Upper lobe of left lung (tissue), 6 donors: Measurements from ENCODE around the gene PARK7. TPM values are rescaled to one million over a fixed set of nuclear protein-coding genes. Genes with fewer than 3 reads are reported as not detected.

ENCODE experiments used
- ATAC-seq, 2 donors: fragments of 200-7000 bp; cut with Tn5 transposase; one replicate each; pipeline ENCODE4 v1.9.1; 2022; ENCODE audit warnings: mild to moderate bottlenecking in 2 of 2, moderate library complexity in 2 of 2; ENCODE audit not compliant: low FRiP score in 2 of 2
- DNase-seq, 2 donors: peaks; one replicate each; pipeline ENCODE4 v3.0.0-alpha.2; 2019 to 2020
- H3K27ac ChIP-seq, 4 donors: fragments of 200-600 bp; sonication (generic); one replicate each; pipeline ENCODE4 v1.5.1; 2016 to 2019
- H3K27me3 ChIP-seq, 4 donors: fragments of 200-600 bp; sonication (generic); one replicate each; pipeline ENCODE4 v1.5.1; 2017 to 2019
- H3K36me3 ChIP-seq, 4 donors: fragments of 200-600 bp; sonication (generic); one replicate each; pipeline ENCODE4 v1.5.1; 2016 to 2019
- H3K4me1 ChIP-seq, 4 donors: fragments of 200-600 bp; sonication (generic); one replicate each; pipeline ENCODE4 v1.5.1; 2018 to 2019
- H3K4me3 ChIP-seq, 4 donors: fragments of 200-600 bp; sonication (generic); one replicate each; pipeline ENCODE4 v1.5.1; 2017 to 2019; ENCODE audit warnings: mild to moderate bottlenecking in 2 of 4, moderate library complexity in 1 of 4
- H3K9me3 ChIP-seq, 4 donors: fragments of 200-600 bp; sonication (generic); one replicate each; pipeline ENCODE4 v1.5.1; 2018 to 2019
- EP300 ChIP-seq, 4 donors: sonication (generic); formaldehyde crosslinking; IDR thresholded peaks; one replicate each; pipeline ENCODE4 v1.5.1; 2017; ENCODE audit warnings: antibody characterized with exemption in 4 of 4, control low read depth in 2 of 4
- POLR2A ChIP-seq, 4 donors: fragments of 450-650 bp; IDR thresholded peaks; one replicate each; pipeline ENCODE4 v1.5.1; 2016 to 2017; ENCODE audit warnings: antibody characterized with exemption in 4 of 4, mild to moderate bottlenecking in 2 of 4
- POLR2AphosphoS5 ChIP-seq, 2 donors: sonication (generic); formaldehyde crosslinking; IDR thresholded peaks; one replicate each; pipeline ENCODE4 v1.5.1; 2017; ENCODE audit warnings: antibody characterized with exemption in 2 of 2
- WGBS, 2 donors: methylation state at CpG; one replicate each; pipeline ENCODE4 v1.1.5; 2017 to 2018; 5-methylcytosine and 5-hydroxymethylcytosine counted together
- total RNA-seq, 6 donors: library from RNA; depleted of rRNA in 4 of 6; stranded (reverse); fragments of >200 nt in 4 of 6; gene quantifications; one replicate each; pipeline versions ENCODE4 v1.1.0 to v1.2.1, GENCODE V29; 2016 to 2021
- TF ChIP-seq, protein P1 (sequence below), 6 experiments: fragments of 450-650 bp in 4 of 6; fragments of 200-600 bp in 2 of 6; sonication (generic) in 2 of 6; IDR thresholded peaks; one replicate each; pipeline ENCODE4 v1.5.1; 2016 to 2019; ENCODE audit warnings: antibody characterized with exemption in 6 of 6
- donor health status: DM: no; HTN: no; CAD: no; lungs with moderate emphysema.
- donor health status: DM: no; HTN: yes; CAD: no; lungs with severe emphysema.

Gene PARK7
- total RNA-seq, 6 donors from 2014 or later = 52.4 to 217 (median 130) TPM

DNA sequence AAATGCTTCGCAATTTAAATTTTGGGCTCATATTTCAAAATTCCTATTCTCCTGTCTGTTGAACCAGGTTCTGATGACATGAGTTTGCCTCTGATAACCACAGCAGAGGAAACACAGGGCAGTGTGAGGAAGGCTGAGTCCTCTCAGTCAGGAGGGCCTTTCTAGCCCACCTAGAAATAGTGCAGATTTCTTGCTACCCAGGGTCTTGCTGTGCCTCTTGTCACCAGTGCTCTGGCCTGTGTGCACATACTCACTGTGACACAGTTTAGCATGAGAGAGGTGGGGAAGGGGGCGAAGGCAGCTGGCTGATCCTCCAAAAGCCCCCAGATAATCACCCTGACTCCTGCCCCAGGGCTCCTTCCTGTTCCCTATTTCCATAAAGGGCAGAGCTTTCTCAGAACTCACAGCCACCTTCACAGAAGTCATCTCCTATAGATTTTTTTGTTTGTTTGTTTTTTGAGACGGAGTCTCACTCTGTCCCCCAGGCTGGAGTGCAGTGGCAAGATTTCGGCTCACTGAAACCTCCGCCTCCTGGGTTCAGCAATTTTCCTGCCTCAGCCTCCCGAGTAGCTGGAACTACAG lies 40.9 kb downstream of the PARK7 start:
- Histone ChIP-seq H3K4me1 (peaks cover 36 to 42% (median 39%) of the 10 kb centered on the region in 4 donors), H3K4me3 (no peak overlapping the region), H3K9me3 (no peaks in the 10 kb centered on the region), H3K27ac (peak overlapping the region in 2 of 4 donors; percentile 62 to 72), H3K36me3 (no peaks in the 10 kb centered on the region), H3K27me3 (no peaks in the 10 kb centered on the region)
- no peak for TF ChIP-seq EP300 (IDR thresholded peaks at IDR 0.05)
- TF ChIP-seq, protein P1, sequence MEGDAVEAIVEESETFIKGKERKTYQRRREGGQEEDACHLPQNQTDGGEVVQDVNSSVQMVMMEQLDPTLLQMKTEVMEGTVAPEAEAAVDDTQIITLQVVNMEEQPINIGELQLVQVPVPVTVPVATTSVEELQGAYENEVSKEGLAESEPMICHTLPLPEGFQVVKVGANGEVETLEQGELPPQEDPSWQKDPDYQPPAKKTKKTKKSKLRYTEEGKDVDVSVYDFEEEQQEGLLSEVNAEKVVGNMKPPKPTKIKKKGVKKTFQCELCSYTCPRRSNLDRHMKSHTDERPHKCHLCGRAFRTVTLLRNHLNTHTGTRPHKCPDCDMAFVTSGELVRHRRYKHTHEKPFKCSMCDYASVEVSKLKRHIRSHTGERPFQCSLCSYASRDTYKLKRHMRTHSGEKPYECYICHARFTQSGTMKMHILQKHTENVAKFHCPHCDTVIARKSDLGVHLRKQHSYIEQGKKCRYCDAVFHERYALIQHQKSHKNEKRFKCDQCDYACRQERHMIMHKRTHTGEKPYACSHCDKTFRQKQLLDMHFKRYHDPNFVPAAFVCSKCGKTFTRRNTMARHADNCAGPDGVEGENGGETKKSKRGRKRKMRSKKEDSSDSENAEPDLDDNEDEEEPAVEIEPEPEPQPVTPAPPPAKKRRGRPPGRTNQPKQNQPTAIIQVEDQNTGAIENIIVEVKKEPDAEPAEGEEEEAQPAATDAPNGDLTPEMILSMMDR (IDR thresholded peaks at IDR 0.05) = no peak
- TF ChIP-seq POLR2A (IDR thresholded peaks at IDR 0.05) = no peak
- no peak for TF ChIP-seq POLR2AphosphoS5 (IDR thresholded peaks at IDR 0.05)
- ATAC-seq (no peak), DNase-seq (no peak)
- 81 to 97% methylated on average over 6 of the region's 6 CpGs for WGBS, 2 donors

DNA sequence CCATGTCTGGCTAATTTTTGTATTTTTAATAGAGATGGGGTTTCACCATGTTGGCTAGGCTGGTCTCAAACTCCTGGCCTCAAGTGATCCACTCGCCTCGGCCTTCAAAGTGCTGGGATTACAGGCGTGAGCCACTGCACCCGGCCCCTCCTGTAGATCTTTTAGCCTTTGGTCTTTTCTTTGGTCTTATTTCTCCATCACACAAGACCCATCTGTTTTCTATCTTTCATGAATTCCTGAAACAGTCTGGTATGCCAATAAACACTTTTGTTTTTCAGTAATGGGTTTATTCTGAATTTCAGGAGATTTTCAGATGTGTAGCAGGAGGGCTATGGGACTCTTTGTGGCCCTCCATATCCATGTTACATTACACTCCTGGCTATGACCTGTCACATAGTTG lies 41.4 kb downstream of the PARK7 start:
- Histone ChIP-seq H3K9me3 (no peaks in the 10 kb centered on the region), H3K4me3 (no peak overlapping the region), H3K27me3 (no peaks in the 10 kb centered on the region), H3K4me1 (peaks cover 36 to 42% (median 39%) of the 10 kb centered on the region in 4 donors), H3K27ac (peak overlapping the region in 3 of 4 donors; percentile 62 to 80 (median 72)), H3K36me3 (no peaks in the 10 kb centered on the region)
- DNase-seq (no peak), ATAC-seq (no peak)
- TF ChIP-seq POLR2AphosphoS5 (IDR thresholded peaks at IDR 0.05) (no peak), POLR2A (IDR thresholded peaks at IDR 0.05) (no peak), EP300 (IDR thresholded peaks at IDR 0.05) (no peak)
- TF ChIP-seq, protein P1 (IDR thresholded peaks at IDR 0.05) = no peak
- WGBS, 2 donors = 68 to 89% methylated on average over 4 of the region's 4 CpGs

DNA sequence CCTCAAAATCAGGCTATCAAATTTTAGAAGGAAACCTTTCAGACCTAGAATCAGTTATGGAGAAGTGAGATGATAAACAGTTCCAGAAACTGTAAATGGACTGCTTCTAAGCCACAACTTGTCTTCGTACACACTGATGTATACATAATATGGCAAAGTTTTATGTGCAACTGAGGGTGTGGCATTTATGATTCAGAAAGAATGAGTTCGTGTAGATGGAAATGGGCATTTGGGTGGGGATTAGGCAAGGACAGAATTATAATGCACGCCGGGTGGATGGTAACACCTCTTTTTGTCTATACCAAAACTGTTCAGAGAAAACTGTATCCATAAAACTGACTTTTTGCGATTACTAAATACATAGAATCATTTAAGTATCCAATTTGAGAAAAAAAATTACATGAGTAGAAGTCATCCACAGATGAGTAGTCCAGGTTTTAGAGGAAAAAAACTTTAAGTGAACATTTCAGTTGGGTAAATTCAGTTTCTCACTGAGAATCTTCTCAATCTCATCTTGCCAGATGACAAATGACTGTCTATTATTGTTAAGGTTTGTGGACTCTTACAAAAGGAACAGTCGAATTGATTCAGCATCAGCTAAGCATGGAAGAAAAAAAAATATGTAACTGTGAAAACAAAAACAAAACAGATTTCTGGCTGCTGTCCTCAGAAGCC lies 42.1 kb downstream of the PARK7 start:
- Histone ChIP-seq H3K9me3 (no peaks in the 10 kb centered on the region), H3K27me3 (no peaks in the 10 kb centered on the region), H3K27ac (peak overlapping the region; percentile 62 to 81 (median 76)), H3K4me1 (peaks cover 36 to 42% (median 39%) of the 10 kb centered on the region in 4 donors), H3K36me3 (peaks cover 0 to 3% (median 0%) of the 10 kb centered on the region in 4 donors), H3K4me3 (no peak overlapping the region)
- WGBS, 2 donors = 79 to 88% methylated on average over 6 of the region's 6 CpGs
- TF ChIP-seq EP300 (IDR thresholded peaks at IDR 0.05) (no peak), POLR2A (IDR thresholded peaks at IDR 0.05) (no peak), POLR2AphosphoS5 (IDR thresholded peaks at IDR 0.05) (no peak)
- TF ChIP-seq, protein P1 (IDR thresholded peaks at IDR 0.05) = no peak
- ATAC-seq (no peak), DNase-seq (no peak)

DNA sequence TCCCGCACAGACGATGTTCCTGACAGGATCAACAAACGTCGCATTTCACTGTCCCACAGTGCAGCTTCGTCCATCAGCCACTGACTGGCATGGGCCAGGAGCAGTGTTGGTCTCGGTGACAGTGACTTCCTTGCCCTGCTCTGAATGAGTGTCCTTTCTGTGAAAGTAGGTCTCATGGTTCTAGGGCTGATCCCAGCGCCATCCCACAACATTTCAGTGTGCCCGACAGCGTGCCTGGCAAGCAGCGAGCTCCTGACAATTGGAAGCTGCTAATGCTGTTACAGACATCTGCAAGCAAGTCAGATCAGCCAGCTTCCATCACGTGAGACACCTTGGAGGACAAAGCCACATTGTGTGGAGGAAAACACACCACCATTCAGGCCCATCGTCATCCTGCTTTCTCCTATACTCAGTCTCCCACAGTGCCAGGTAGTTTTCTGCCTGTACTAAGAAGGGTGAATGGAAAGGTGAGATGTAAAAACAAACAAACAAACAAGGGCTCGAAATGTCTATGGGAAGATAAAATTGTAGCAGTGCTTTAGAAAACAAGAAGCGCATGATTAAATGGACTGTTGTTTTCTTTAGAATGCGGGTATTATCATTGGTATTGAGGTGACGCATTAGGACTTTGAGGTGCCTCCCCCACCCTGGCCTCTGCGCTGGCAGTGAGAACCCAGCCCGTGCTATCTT lies 42.7 kb downstream of the PARK7 start:
- no peaks in the 10 kb centered on the region for H3K9me3 ChIP-seq
- H3K4me1 ChIP-seq = peaks cover 36 to 42% (median 39%) of the 10 kb centered on the region in 4 donors
- no peak for ATAC-seq
- peak overlapping the region; percentile 62 to 81 (median 76) for H3K27ac ChIP-seq
- H3K27me3 ChIP-seq = no peaks in the 10 kb centered on the region
- TF ChIP-seq, protein P1 (IDR thresholded peaks at IDR 0.05) = peak in 1 of 6 experiments; percentile 8
- peak in 1 of 2 donors; percentile 30 for TF ChIP-seq POLR2AphosphoS5 (IDR thresholded peaks at IDR 0.05)
- TF ChIP-seq POLR2A (IDR thresholded peaks at IDR 0.05) = no peak
- H3K36me3 ChIP-seq = peaks cover 0 to 10% (median 2%) of the 10 kb centered on the region in 4 donors
- 60 to 64% methylated on average over 18 of the region's 18 CpGs for WGBS, 2 donors
- H3K4me3 ChIP-seq = no peak overlapping the region
- DNase-seq = no peak
